Sigmoid colon (tissue), 7 donors: ENCODE results near the gene ITGB1. TPM values are rescaled to one million over a fixed set of nuclear protein-coding genes. Genes with fewer than 3 reads are reported as not detected.

Experiments
- DNase-seq: peaks from one replicate; pipeline ENCODE4 v3.0.0-alpha.2; 2019
- H3K27ac ChIP-seq, 4 donors: fragments of 200-600 bp; sonication (generic); one replicate each; pipeline ENCODE4 v1.5.1; 2016 to 2019; ENCODE audit warnings: mild to moderate bottlenecking in 1 of 4
- H3K27me3 ChIP-seq, 3 donors: fragments of 200-600 bp; sonication (generic); one replicate each; pipeline ENCODE4 v1.5.1; 2019; ENCODE audit warnings: mild to moderate bottlenecking in 1 of 3
- H3K36me3 ChIP-seq, 4 donors: fragments of 200-600 bp; sonication (generic); one replicate each; pipeline ENCODE4 v1.5.1; 2016 to 2019
- H3K4me1 ChIP-seq, 4 donors: fragments of 200-600 bp; sonication (generic); one replicate each; pipeline ENCODE4 v1.5.1; 2017 to 2019
- H3K4me3 ChIP-seq, 4 donors: fragments of 200-600 bp; sonication (generic); one replicate each; pipeline ENCODE4 v1.5.1; 2017 to 2019; ENCODE audit warnings: mild to moderate bottlenecking in 2 of 4, moderate library complexity in 1 of 4
- H3K9me3 ChIP-seq, 4 donors: fragments of 200-600 bp in 3 of 4; sonication (generic) in 3 of 4; one replicate each; pipeline versions ENCODE4 v1.5.1 to v1.6.1; 2013 to 2019
- EP300 ChIP-seq, 4 donors: sonication (generic); formaldehyde crosslinking; IDR thresholded peaks; one replicate each; pipeline ENCODE4 v1.6.1; 2017; ENCODE audit warnings: antibody characterized with exemption in 4 of 4
- POLR2A ChIP-seq, 2 donors: fragments of 450-650 bp; IDR thresholded peaks; one replicate each; pipeline ENCODE4 v1.6.1; 2016; ENCODE audit warnings: antibody characterized with exemption in 2 of 2, mild to moderate bottlenecking in 2 of 2, moderate library complexity in 2 of 2
- POLR2AphosphoS5 ChIP-seq, 4 donors: sonication (generic); formaldehyde crosslinking; IDR thresholded peaks; one replicate each; pipeline ENCODE4 v1.6.1; 2017; ENCODE audit warnings: antibody characterized with exemption in 4 of 4
- WGBS, 2 donors: extraction: QIAGEN DNeasy Blood & Tissue Kit; methylation state at CpG; one replicate each; pipeline ENCODE4 v1.1.7; 2013; 5-methylcytosine and 5-hydroxymethylcytosine counted together
- intact Hi-C: fragments of 100-400 bp; cut with DNase I; formaldehyde crosslinking; loops from one replicate; pipeline ENCODE4 v1.15.1; 2023
- polyA plus RNA-seq, 3 donors: library from polyadenylated mRNA; stranded (reverse); fragments of 200-250 nt; gene quantifications; one replicate each; pipeline ENCODE4 v1.2.3, GENCODE V29; 2013
- total RNA-seq, 4 donors: library from RNA; depleted of rRNA; stranded (reverse); fragments of >200 nt; gene quantifications; one replicate each; pipeline ENCODE4 v1.1.0, GENCODE V29; 2016
- TF ChIP-seq, protein P1 (sequence below), 4 experiments: fragments of 450-650 bp in 3 of 4; fragments of 200-600 bp in 1 of 4; IDR thresholded peaks; one replicate each; pipeline ENCODE4 v1.5.1; 2016 to 2019; ENCODE audit warnings: antibody characterized with exemption in 4 of 4, mild to moderate bottlenecking in 3 of 4, moderate library complexity in 2 of 4
- donor health status: healthy with polysubstance abuse.
- donor health status: Bipolar disorder and iron deficiency.
- donor health status: healthy.

The ITGB1 gene
- total and polyA plus RNA-seq, 7 donors = 43.8 to 1,360 (median 588) TPM

DNA sequence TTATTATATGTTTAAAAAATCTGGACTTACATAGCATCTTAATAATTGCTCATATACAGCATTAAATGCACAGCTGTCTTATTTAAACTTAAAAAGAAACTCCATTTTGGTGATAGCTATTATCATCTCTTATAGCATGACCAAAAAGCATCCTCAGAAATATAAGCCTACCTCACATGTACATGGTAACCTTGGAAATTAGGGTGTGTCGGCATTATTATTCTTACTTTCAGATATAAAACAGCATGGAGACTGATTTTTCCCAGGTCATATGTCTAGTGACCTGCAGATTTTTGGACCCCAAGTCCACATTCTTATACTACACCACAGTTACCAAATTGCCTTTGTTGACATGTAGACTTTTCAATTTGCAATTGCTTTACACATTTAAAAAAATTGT is 29.1 kb upstream of the ITGB1 start:
- no peak overlapping the region for H3K27ac ChIP-seq
- no peak overlapping the region for H3K4me3 ChIP-seq
- H3K36me3 ChIP-seq = no peaks in the 10 kb centered on the region
- intact Hi-C loops = no loop called here
- no peaks in the 10 kb centered on the region for H3K9me3 ChIP-seq
- TF ChIP-seq POLR2AphosphoS5 (IDR thresholded peaks at IDR 0.05) = no peak
- TF ChIP-seq POLR2A (IDR thresholded peaks at IDR 0.05) = no peak
- TF ChIP-seq, protein P1, sequence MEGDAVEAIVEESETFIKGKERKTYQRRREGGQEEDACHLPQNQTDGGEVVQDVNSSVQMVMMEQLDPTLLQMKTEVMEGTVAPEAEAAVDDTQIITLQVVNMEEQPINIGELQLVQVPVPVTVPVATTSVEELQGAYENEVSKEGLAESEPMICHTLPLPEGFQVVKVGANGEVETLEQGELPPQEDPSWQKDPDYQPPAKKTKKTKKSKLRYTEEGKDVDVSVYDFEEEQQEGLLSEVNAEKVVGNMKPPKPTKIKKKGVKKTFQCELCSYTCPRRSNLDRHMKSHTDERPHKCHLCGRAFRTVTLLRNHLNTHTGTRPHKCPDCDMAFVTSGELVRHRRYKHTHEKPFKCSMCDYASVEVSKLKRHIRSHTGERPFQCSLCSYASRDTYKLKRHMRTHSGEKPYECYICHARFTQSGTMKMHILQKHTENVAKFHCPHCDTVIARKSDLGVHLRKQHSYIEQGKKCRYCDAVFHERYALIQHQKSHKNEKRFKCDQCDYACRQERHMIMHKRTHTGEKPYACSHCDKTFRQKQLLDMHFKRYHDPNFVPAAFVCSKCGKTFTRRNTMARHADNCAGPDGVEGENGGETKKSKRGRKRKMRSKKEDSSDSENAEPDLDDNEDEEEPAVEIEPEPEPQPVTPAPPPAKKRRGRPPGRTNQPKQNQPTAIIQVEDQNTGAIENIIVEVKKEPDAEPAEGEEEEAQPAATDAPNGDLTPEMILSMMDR (IDR thresholded peaks at IDR 0.05) = no peak
- no peak for TF ChIP-seq EP300 (IDR thresholded peaks at IDR 0.05)
- peaks cover 0 to 22% (median 7%) of the 10 kb centered on the region in 4 donors for H3K4me1 ChIP-seq
- H3K27me3 ChIP-seq = no peaks in the 10 kb centered on the region
- DNase-seq = no peak
- 95 to 96% methylated on average over 1 of the region's 1 CpG for WGBS, 2 donors

DNA sequence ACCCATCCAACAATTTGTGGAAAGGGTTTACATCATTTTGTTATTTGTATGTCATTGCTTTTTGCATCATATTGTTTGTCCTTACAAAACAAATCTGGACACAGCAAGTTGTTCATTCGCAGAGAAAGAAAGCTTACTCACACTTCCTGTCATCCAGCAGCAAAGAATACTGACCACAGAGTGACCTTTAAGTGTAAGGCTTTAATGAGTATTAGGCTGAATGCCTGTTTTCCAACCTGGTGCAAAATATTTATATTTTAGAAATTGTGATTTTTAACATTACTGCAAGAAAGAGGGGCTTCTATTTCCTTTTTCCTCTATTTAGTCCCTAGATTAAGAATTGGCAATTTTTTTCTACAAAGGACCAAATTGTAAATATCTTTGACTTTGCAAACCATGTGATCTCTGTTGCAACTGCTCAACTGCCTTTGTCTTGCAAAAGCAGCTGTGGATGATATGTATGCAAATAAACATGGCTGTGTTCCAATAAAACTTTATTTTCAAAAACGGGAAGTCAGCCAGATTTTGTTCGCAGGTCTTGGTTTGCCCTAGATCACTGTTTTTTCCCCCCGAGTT is 27.8 kb upstream of the ITGB1 start:
- no peak for DNase-seq
- intact Hi-C loops = no loop called here
- H3K27me3 ChIP-seq = no peaks in the 10 kb centered on the region
- H3K27ac ChIP-seq = peak overlapping the region in 1 of 4 donors; percentile 52
- WGBS, 2 donors = 40 to 59% methylated on average over 4 of the region's 4 CpGs
- no peaks in the 10 kb centered on the region for H3K36me3 ChIP-seq
- no peaks in the 10 kb centered on the region for H3K9me3 ChIP-seq
- TF ChIP-seq POLR2A (IDR thresholded peaks at IDR 0.05) (no peak), EP300 (IDR thresholded peaks at IDR 0.05) (no peak), POLR2AphosphoS5 (IDR thresholded peaks at IDR 0.05) (peak in 2 of 4 donors; percentile 12 to 42)
- peaks cover 0 to 35% (median 20%) of the 10 kb centered on the region in 4 donors for H3K4me1 ChIP-seq
- no peak overlapping the region for H3K4me3 ChIP-seq

DNA sequence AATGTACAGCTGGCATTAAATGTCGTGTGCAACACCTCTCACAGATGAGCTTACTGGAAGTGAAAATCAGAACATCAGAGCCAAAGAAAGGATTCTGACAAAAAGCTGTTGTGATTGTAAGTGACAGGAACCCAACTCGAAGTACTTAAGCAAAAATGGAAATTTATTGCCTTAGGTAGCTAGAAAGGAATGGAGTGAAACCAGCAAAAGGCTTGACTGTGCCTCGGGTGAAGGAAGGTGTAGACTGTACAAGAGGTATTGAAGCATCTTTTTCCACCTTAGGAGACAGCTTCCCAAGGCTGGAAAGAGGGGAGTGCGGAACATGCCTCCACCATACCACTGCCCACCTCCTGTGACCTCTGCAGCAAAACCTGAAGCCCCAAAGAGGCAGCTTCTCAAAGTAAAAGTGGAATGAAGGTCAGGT is 27.3 kb upstream of the ITGB1 start:
- 85 to 89% methylated on average over 4 of the region's 4 CpGs for WGBS, 2 donors
- Histone ChIP-seq H3K27ac (peak overlapping the region in 2 of 4 donors; percentile 39 to 52), H3K9me3 (no peaks in the 10 kb centered on the region), H3K36me3 (no peaks in the 10 kb centered on the region), H3K27me3 (no peaks in the 10 kb centered on the region), H3K4me1 (peaks cover 0 to 35% (median 20%) of the 10 kb centered on the region in 4 donors), H3K4me3 (no peak overlapping the region)
- TF ChIP-seq, protein P1 (IDR thresholded peaks at IDR 0.05) = no peak
- TF ChIP-seq POLR2A (IDR thresholded peaks at IDR 0.05) = no peak
- no peak for DNase-seq
- intact Hi-C loops = no loop called here

DNA sequence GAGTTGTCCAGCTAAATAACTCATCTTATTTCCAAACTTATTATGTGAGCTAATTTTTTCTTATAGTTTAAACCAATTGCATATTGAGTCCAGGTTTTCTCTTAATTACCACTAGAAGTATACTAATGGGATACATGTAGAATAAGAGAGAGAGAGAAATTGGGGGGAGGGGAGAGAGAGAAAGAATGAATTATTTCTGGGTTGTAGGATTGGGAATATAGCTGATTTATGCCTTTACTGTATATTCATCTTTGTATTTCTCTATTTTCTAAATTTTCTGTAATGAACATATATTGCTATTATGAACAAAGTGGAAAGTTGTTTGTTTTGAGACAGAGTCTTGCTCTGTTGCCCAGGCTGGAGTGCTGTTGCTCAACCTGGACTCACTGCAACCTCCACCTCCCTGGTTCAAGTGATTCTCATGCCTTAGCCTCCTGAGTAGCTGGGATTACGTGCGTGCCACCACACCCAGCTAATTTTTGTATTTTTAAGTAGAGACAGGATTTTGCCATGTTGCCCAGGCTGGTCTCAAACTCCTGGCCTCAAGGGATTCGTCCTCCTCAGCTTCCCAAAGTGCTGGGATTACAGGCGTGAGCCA is 26.1 kb upstream of the ITGB1 start:
- no peak for TF ChIP-seq POLR2A (IDR thresholded peaks at IDR 0.05)
- no peak for TF ChIP-seq POLR2AphosphoS5 (IDR thresholded peaks at IDR 0.05)
- no peak overlapping the region for H3K4me3 ChIP-seq
- H3K27me3 ChIP-seq = no peaks in the 10 kb centered on the region
- no peaks in the 10 kb centered on the region for H3K36me3 ChIP-seq
- WGBS, 2 donors = 95 to 97% methylated on average over 4 of the region's 4 CpGs
- H3K9me3 ChIP-seq = no peaks in the 10 kb centered on the region
- peak overlapping the region in 2 of 4 donors; percentile 91 to 96 for H3K27ac ChIP-seq
- H3K4me1 ChIP-seq = peaks cover 0 to 33% (median 26%) of the 10 kb centered on the region in 4 donors
- intact Hi-C loops = no loop called here
- no peak for DNase-seq

DNA sequence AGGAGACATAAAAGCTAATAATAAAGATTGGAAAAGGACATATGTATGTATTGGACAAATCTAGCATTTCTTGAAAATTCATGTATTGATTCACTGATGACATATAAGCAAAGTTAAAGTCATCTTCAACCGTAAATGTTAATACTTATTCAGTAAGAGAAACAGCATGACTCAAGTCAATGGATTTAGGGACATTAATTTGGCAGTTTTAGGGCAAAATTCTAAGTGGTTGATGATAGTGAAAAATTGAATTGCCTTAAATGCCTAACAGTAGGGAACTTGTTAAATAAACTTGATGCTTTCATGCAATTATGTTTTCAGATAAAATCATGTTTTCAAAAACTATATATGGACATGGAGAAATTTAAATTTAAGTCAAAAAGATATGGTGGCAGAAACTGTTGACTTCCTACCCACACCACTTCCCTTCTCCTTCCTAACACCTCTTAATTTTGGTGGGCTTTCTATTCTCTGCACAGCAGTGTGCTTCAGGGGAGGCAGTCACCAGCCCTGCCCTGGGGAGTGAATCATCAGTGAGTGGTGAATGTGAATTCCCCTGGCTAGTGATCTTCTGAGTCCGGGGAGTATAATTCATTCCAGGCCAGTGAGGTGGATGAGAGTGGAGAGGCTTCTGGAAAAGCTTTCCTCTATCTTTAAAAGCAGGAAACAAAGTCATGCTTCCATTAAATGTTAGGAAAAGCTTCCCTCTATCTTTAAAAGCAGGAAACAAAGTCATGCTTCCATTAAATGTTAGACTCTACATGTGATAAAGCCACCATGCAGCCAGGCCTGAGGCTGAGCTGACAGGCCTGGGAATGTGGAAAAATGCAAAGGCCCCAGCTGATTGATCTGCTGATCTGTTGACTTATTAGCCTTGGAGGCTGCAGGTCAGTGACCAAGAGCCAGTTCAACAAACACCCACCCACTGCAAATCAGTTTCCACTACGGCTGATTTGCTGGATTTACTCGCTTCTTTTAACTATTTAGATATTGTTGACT is 25.2 kb upstream of the ITGB1 start:
- Histone ChIP-seq H3K4me3 (no peak overlapping the region), H3K4me1 (peaks cover 0 to 33% (median 26%) of the 10 kb centered on the region in 4 donors), H3K27ac (peak overlapping the region; percentile 91 to 96 (median 92)), H3K36me3 (no peaks in the 10 kb centered on the region), H3K27me3 (no peaks in the 10 kb centered on the region), H3K9me3 (no peaks in the 10 kb centered on the region)
- no peak for DNase-seq
- TF ChIP-seq, protein P1 (IDR thresholded peaks at IDR 0.05) = no peak
- TF ChIP-seq POLR2A (IDR thresholded peaks at IDR 0.05) (no peak), POLR2AphosphoS5 (IDR thresholded peaks at IDR 0.05) (peak in 1 of 4 donors; percentile 61), EP300 (IDR thresholded peaks at IDR 0.05) (no peak)
- intact Hi-C loops = no loop called here
- WGBS, 2 donors = 82 to 85% methylated on average over 4 of the region's 4 CpGs
